AML-193 (cell line): ENCODE measurements around the gene CD28.

Experiments
- DNase-seq, 2 experiments: peaks; one replicate each; lab custom pipeline; 2025; lab: John Stamatoyannopoulos, UW

CD28 gene

DNA sequence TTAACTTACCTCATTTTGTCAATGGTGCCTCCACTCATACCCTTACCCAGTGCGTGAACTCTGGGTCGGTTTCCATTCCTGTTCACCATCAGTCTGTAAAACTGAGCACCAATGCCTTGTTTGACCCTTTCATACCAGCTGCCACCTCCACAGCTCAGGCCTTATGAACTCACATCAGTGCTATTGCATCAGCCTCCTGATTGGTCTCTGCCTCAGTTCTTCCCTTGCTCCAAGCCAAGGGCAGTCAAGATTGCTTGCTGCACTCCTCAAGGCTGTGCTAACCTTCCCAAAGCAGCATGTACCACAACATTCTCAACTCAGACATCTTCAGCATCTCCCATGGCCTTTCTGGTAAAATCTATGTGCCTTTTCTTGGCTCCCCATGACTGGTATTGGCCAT is 9.3 kb downstream of the CD28 start:
- DNase-seq, result no peak

- DNase-seq, result no peak
These were observed 11.6 kb downstream of the CD28 start for GRCh38 chr2:203718087-203718486.

DNA sequence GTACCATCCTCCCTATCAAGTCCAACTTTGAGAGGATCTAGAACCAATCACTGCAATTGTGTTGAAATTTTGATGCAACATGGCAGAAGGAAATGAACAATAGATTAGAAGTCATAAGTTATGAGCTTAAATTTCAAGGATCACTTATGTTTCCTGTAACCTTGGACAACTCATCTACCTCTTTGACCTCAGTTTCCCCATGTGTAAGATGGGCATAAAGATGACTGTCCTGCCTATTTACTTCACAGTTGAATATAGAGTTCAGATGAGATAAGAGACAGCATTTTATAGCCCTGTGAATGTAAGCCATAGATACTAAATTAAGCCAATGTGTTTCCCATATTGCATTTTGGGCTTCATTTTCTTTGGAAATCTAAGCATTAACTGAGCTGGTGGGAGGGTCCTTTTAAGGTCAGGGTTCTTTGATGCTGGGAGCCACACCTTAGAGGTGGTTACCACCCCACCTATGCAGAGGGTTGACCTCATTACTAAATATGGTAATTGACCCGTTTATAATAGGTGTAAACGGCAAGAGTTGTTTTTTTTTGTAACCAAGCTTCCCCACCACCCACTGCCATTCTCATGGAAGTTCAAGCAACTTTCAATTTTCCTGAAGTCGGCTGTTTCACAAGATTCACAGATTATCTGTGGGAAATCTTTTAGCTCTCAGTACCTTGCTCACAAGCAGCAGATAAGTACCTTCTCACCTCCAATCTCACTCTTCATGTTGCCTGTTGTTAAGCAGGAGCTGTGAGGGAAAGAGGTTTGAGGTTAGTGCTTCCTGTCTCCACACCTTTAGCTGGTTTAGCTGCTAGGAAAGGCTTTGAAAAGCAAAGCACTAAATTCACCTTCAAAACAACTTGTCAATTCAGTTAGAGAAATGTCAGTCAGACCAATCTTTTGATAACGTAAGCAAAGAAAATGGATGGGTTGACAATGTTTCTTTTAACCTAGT is 13.3 kb downstream of the CD28 start:
- no peak for DNase-seq

DNA sequence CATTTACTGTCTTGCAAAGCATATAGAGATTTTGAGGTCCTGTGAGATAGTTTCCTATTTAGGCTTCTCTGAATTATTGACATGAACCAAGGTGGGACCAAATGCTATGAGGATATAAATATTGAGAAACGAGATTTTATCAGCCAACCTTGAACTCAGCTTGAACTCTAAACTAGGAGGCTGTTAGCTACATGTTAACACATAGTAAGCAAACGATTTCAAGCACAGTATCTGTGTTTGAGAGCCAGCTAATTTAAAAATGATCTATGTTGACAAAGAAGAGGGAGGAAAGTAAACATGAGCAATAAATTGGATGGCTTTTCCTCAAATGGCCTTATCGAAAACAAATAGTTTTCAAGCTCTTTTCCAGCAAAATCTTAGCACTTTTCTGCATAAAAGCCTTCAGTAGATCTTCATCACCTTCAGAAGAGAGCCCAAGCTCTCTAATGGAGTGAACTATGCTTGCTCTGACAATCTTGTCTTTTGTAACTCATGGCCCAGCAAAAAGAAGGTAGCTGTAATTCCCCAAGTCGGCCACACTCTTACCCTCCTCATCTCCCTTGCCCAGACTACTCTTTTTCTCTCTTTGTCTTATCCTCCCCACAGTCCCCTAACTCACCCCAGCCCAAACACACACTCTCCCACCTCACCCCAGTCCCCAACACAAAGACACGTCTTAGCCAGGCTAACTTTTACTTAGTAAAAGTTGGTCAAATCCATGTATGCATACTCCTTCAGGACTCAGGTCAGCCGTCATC is 14.7 kb downstream of the CD28 start:
- no peak for DNase-seq

GRCh38 chr2:203721781-203722300 is 15.4 kb downstream of the CD28 start:
- no peak for DNase-seq

DNA sequence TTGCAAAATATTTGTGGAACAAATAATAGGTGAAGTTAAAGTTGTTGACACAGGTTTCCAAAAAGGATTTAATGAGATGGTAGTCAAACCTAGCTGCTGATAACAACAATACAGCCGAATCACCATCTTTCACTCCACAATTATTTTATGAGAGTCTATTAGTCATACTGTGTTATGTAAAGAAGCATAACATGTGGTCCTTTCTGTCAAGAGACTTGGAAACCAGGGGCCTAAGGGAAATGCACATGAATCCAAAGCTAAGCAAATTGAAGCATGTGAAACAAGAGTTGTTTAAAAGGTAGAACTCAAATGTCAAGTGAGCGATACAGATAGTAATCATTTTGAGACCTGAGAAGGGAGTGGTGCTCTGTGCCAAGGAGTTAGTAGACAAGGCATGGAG is 16.0 kb downstream of the CD28 start:
- no peak for DNase-seq

DNA sequence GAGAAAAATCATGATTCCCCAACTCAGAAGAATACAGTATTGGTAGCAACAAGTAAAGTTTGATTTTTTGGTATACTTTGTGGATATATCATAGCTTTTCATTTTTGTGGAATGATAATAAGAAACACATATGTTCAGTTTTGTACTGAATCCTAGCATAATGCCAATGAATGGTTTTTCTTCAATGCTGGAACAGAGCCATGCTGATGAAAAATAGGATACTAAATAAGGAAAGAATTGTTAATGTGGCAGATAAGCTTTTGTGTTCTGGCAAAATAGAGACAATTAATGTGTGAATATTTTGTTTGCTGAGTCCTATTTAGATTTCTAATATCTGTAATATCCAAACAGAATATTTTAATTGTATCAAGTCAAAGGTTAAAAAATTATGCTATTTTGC is 21.9 kb downstream of the CD28 start:
- DNase-seq, result no peak

DNA sequence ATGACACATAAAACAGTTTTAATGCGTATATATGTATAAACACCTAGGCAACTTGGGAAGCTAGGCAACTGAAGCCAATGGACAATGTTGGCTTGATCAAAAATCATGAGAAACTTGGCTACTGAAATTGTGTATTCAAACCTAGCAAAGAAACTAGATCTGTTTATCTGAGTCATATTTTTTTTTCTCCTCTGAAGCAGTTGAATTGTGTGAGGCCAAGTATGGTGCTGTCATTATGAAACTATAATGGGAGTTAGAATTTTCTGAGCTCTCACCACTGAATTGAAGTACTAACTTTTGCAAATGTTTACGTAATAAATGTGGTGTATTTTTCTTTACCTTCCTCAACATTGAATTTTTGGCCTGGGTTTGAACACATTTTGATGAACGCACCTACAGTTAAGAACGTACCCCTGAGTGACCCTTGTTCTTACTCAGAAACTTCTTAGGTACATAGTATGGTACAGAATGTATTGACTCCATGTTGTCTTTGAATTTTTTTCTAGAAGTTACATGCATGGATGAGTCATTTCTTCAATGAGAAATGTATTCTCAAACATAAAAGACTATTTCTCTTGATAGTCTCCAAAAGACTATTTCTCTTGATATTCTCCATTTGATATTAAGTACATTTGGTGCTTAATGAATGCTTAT is 23.8 kb downstream of the CD28 start:
- DNase-seq, result no peak

DNA sequence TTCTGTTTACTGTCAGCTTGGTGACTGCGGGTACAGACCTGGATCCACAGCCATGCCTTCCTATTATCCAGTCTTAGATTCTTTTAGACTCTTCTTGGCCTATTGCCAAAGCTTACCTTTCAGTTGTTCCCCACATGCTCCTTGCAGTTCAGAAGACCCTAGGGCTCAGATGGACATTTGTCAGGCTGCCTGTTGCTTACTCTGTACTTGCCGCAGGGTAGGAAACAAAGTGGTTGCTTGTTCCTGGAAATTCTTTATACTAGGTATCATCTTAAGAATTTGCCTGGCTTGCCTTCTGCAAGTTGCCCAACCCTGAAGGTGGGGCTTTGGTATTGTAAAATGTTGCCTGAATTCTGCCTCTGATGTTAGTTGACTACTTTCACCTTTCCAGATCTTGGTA is 24.4 kb downstream of the CD28 start:
- no peak for DNase-seq

GRCh38 chr2:203732092-203732952 is 25.9 kb downstream of the CD28 start:
- no peak for DNase-seq

GRCh38 chr2:203732953-203733510 is 26.6 kb downstream of the CD28 start:
- no peak for DNase-seq

DNA sequence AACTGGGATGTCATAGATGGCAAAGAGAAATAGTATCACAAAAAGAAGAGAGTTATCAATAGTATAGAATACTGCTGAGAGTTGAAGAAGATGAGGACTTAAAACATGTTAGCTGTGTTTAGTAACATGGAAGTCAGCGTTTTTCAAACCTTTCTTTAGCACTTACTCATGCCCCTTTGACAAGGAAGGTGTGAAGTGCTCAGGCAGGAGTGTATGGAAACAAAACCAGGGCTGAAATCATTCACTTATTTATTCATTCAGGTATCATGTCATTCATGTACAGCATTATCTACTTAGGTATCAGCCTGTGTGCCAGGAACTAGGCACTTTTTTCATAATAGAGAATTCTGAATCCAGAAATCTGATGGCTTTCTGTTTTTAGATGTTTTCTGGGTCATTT is 27.2 kb downstream of the CD28 start:
- DNase-seq, result no peak

DNA sequence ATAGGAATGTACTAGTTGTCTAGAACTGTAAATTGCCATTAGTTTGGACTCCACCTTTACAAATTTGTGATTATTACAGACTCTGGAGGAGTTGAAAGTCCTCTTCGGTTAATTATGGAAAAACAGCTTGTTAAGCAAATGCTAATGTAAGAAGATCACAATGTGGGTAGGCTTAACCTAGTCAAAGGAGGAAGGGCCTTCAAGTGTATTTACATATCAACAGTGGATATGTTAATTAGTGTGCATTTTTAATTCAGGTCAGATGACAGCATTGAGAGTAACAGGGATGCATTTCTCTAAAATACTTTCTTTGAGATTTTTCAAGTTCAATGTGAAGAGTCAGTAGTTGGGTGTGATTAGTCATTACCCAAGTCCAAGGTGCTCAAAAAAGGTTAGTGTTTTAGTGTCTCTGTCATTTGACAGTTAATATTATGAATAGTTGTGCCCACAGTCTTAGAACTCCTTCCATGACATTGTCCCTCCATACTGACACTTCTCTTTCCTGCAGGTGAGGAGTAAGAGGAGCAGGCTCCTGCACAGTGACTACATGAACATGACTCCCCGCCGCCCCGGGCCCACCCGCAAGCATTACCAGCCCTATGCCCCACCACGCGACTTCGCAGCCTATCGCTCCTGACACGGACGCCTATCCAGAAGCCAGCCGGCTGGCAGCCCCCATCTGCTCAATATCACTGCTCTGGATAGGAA is 28.0 kb downstream of the CD28 start:
- no peak for DNase-seq

GRCh38 chr2:203737360-203737759 is 30.9 kb downstream of the CD28 start:
- no peak for DNase-seq

- no peak for DNase-seq
These were observed 32.9 kb downstream of the CD28 start for GRCh38 chr2:203739351-203739750.

GRCh38 chr2:203740871-203741281 is 34.4 kb downstream of the CD28 start:
- DNase-seq, result no peak

- no peak for DNase-seq
These were observed 35.1 kb downstream of the CD28 start for GRCh38 chr2:203741566-203741965.

GRCh38 chr2:203743441-203743981 is 37.1 kb downstream of the CD28 start:
- no peak for DNase-seq

DNA sequence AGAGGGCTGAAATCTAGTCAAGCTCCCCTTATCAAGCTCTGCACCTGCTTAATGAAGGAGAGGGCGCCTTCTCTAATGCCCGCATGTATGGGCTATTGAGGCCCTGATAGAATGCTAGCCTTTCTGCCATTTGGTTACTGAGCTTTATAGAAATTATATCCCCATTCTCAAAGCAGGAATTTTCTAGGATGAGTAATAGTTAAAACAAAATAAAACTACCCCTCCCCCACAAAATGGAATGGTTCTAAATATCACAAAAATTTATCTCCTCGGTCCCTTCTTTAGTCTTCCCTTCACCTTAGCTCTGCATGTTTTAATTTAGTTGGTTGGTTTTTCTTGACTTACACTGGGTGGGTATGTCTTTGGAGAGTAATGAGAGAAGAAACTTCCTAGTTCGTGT is 37.7 kb downstream of the CD28 start:
- DNase-seq, result no peak

- DNase-seq, result no peak
These were observed 38.8 kb downstream of the CD28 start for GRCh38 chr2:203745267-203745666.
